ENCODE data around the gene COX19.

The COX19 gene

DNA sequence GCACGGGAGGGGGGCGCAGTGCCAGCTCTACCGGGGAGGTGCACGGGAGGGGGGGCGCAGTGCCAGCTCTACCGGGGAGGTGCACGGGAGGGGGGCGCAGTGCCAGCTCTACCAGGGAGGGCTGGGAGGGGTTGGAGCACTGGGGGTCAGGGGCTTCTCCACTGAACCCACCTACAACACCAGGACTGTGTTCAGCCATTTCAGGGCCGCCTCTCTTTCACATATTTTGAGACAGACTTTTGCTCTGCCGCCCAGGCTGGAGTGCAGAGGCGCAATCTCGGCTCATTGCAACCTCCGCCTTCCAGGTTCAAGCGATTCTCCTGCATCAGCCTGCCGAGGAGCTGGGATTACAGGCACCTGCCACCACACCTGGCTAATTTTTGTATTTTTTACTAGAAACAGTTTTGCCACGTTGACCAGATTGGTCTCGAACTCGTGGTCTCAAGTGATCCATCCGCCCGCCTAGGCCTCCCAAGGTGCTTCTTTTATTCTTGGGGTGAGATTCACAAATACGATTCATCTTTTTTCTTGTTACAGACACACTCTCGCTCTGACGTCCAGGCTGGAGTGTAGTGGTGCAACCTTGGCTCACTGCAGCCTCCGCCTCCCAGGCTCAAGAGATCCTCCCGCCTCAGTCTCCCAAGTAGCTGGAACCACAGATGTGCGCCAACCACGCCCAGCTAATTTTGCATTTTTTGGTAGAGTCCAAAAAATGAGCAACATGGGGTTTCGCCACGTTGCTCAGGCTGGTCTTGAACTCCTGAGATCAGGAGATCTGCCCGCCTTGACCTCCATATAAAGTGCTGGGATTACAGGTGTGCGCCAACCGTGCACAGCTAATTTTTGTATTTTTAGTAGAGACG lies 57.9 kb downstream of the COX19 start:
- Histone ChIP-seq H3K36me3 (ENCODE audit: control insufficient read depth in 1 of 2, insufficient read depth in 2 of 2, low read length in 2 of 2) (peaks cover 0 to 4% of the 10 kb centered on the region in 2 donors), H3K9me3 (ENCODE audit: control insufficient read depth in 1 of 2, low read length in 2 of 2) (no peaks in the 10 kb centered on the region), H3K4me1 (ENCODE audit: control insufficient read depth in 1 of 2, insufficient read depth in 2 of 2, low read length in 2 of 2) (peaks cover 43 to 45% of the 10 kb centered on the region in 2 donors), H3K4me3 (ENCODE audit: low read depth in 1 of 2, low read length in 2 of 2) (no peak overlapping the region), H3K27ac (ENCODE audit: low read depth, low read length) (no peak overlapping the region), H3K27me3 (ENCODE audit: control insufficient read depth in 1 of 2, insufficient read depth in 2 of 2, low read length in 2 of 2) (no peaks in the 10 kb centered on the region), H3K9ac (ENCODE audit: low read depth in 1 of 2, low read length in 2 of 2) (no peak overlapping the region)

DNA sequence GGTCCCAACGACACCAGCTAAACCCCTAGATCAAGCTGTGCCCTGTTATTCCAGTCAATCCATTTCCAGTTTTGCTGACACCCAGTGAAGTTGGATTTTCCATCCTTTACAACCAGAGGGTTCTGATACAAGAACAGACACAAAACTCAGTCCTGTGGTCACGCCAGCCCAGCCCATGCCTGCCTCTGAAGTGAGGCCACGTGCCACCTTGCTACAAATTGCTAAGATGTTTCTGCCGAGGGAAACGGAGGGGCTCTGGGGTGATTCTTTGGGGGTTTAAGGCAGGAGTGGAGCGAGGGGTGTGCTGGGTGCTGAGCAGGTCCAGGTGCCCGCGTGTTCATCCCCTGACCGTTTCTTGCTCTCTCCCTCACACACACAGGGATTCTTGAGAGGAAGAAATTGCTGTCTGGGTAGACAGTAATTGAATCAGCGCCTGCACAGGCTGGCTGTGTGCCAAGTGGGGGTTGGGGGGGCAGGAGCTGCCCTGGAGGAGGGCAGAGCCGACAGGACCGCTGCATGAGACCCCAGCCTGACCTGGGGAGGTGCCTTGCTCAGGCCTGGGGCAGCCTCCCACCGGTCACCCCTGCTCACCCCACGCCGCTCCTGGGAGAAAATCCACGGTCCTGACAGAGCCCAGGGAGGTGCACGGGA lies 58.9 kb downstream of the COX19 start:
- H3K9ac ChIP-seq (ENCODE audit: low read depth in 1 of 2, low read length in 2 of 2), result no peak overlapping the region
- H3K4me3 ChIP-seq (ENCODE audit: low read depth in 1 of 2, low read length in 2 of 2), result no peak overlapping the region

More for the DNA sequence above, 58.9 kb downstream of the COX19 start:
- Histone ChIP-seq H3K4me1 (ENCODE audit: control insufficient read depth in 1 of 2, insufficient read depth in 2 of 2, low read length in 2 of 2) (peaks cover 32 to 34% of the 10 kb centered on the region in 2 donors), H3K27me3 (ENCODE audit: control insufficient read depth in 1 of 2, insufficient read depth in 2 of 2, low read length in 2 of 2) (no peaks in the 10 kb centered on the region), H3K27ac (ENCODE audit: low read depth, low read length) (no peak overlapping the region), H3K36me3 (ENCODE audit: control insufficient read depth in 1 of 2, insufficient read depth in 2 of 2, low read length in 2 of 2) (peaks cover 0 to 4% of the 10 kb centered on the region in 2 donors), H3K9me3 (ENCODE audit: control insufficient read depth in 1 of 2, low read length in 2 of 2) (no peaks in the 10 kb centered on the region)

Measured in duodenal mucosa (tissue), 2 donors.